SJSA1 (cell line): Measurements from ENCODE around the gene NELL1. TPM values are rescaled to one million over a fixed set of nuclear protein-coding genes. Genes with fewer than 3 reads are reported as not detected.

Source experiments
- DNase-seq, 2 experiments: peaks; one replicate each; pipeline ENCODE4 v3.0.0-alpha.2; 2015 to 2020; ENCODE audit warnings: low spot score in 2 of 2, low read depth in 1 of 2
- H3K27ac ChIP-seq: fragments of 250-450 bp; sonication (Bioruptor Pico); 2 replicates; pipeline ENCODE4 v1.5.1; 2020; ENCODE audit warnings: mild to moderate bottlenecking, moderate library complexity
- H3K27me3 ChIP-seq: fragments of 250-450 bp; sonication (Bioruptor Pico); replicated peaks from 2 replicates; pipeline ENCODE4 v1.5.1; 2020; ENCODE audit warnings: mild to moderate bottlenecking, moderate library complexity
- H3K36me3 ChIP-seq: fragments of 250-450 bp; sonication (Bioruptor Pico); 2 replicates; pipeline ENCODE4 v1.5.1; 2020; ENCODE audit warnings: mild to moderate bottlenecking
- H3K4me1 ChIP-seq: fragments of 250-450 bp; sonication (Bioruptor Pico); replicated peaks from 2 replicates; pipeline ENCODE4 v1.6.1; 2021; ENCODE audit warnings: mild to moderate bottlenecking
- H3K4me3 ChIP-seq: fragments of 250-450 bp; sonication (Bioruptor Pico); 2 replicates; pipeline ENCODE4 v1.5.1; 2020; ENCODE audit warnings: mild to moderate bottlenecking
- H3K9me3 ChIP-seq: fragments of 250-450 bp; sonication (Bioruptor Pico); replicated peaks from 2 replicates; pipeline ENCODE4 v1.5.1; 2020; ENCODE audit warnings: mild to moderate bottlenecking
- total RNA-seq: library from RNA; depleted of rRNA; stranded (reverse); fragments of >200 nt; shearing (Covaris generic); gene quantifications from 2 replicates; pipeline ENCODE4 v1.2.3, GENCODE V29; 2014

Gene NELL1
- total RNA-seq, 1 experiment from 2014 or later, result not detected

GRCh38 chr11:20762116-20762844 is 92.9 kb downstream of the NELL1 start:
- H3K4me3 ChIP-seq, result no peak overlapping the region
- no peak for DNase-seq
- H3K27ac ChIP-seq, result no peak overlapping the region
- no peaks in the 10 kb centered on the region for H3K4me1 ChIP-seq
- H3K36me3 ChIP-seq, result no peaks in the 10 kb centered on the region
- H3K9me3 ChIP-seq, result no peaks in the 10 kb centered on the region; the same call in 1 of the 2 replicates
- H3K27me3 ChIP-seq, result no peaks in the 10 kb centered on the region

- H3K4me3 ChIP-seq, result no peak overlapping the region
- no peaks in the 10 kb centered on the region for H3K4me1 ChIP-seq
- no peaks in the 10 kb centered on the region for H3K9me3 ChIP-seq
- no peak for DNase-seq
- H3K27ac ChIP-seq, result no peak overlapping the region
- no peaks in the 10 kb centered on the region for H3K36me3 ChIP-seq
- no peaks in the 10 kb centered on the region for H3K27me3 ChIP-seq
Measured at GRCh38 chr11:20762980-20763379, 93.6 kb downstream of the NELL1 start.

- H3K27me3 ChIP-seq, result no peaks in the 10 kb centered on the region
- no peak for DNase-seq
- H3K4me3 ChIP-seq, result no peak overlapping the region
- H3K9me3 ChIP-seq, result no peaks in the 10 kb centered on the region
- no peaks in the 10 kb centered on the region for H3K4me1 ChIP-seq
- no peak overlapping the region for H3K27ac ChIP-seq
- no peaks in the 10 kb centered on the region for H3K36me3 ChIP-seq
Measured at GRCh38 chr11:20770414-20770946, 101.1 kb downstream of the NELL1 start.

GRCh38 chr11:20771026-20771425 is 101.6 kb downstream of the NELL1 start:
- Histone ChIP-seq H3K9me3 (no peaks in the 10 kb centered on the region), H3K27ac (no peak overlapping the region), H3K36me3 (no peaks in the 10 kb centered on the region), H3K4me1 (no peaks in the 10 kb centered on the region), H3K4me3 (no peak overlapping the region), H3K27me3 (no peaks in the 10 kb centered on the region)
- no peak for DNase-seq

- Histone ChIP-seq H3K36me3 (no peaks in the 10 kb centered on the region), H3K27me3 (no peaks in the 10 kb centered on the region), H3K27ac (no peak overlapping the region), H3K4me3 (no peak overlapping the region), H3K4me1 (no peaks in the 10 kb centered on the region), H3K9me3 (no peaks in the 10 kb centered on the region)
- DNase-seq, result no peak
Measured at GRCh38 chr11:20771681-20772080, 102.3 kb downstream of the NELL1 start.

GRCh38 chr11:20775331-20775730 is 105.9 kb downstream of the NELL1 start:
- Histone ChIP-seq H3K27ac (no peak overlapping the region), H3K27me3 (no peaks in the 10 kb centered on the region), H3K9me3 (0 out of 2 replicates have a peak, but pooled peaks cover 3% of the 10 kb centered on the region), H3K36me3 (no peaks in the 10 kb centered on the region), H3K4me3 (no peak overlapping the region), H3K4me1 (no peaks in the 10 kb centered on the region)
- no peak for DNase-seq

- Histone ChIP-seq H3K9me3 (peaks cover 3% of the 10 kb centered on the region; the same call in 1 of the 2 replicates), H3K4me1 (no peaks in the 10 kb centered on the region), H3K4me3 (no peak overlapping the region), H3K36me3 (no peaks in the 10 kb centered on the region), H3K27ac (no peak overlapping the region), H3K27me3 (no peaks in the 10 kb centered on the region)
- no peak for DNase-seq
Measured at GRCh38 chr11:20782775-20783174, 113.4 kb downstream of the NELL1 start.

- H3K4me1 ChIP-seq, result no peaks in the 10 kb centered on the region
- H3K4me3 ChIP-seq, result no peak overlapping the region
- no peaks in the 10 kb centered on the region for H3K36me3 ChIP-seq
- H3K9me3 ChIP-seq, result peaks cover 3% of the 10 kb centered on the region; the same call in 1 of the 2 replicates
- DNase-seq, result no peak
- H3K27me3 ChIP-seq, result no peaks in the 10 kb centered on the region
- H3K27ac ChIP-seq, result no peak overlapping the region
Measured at GRCh38 chr11:20783220-20783619, 113.8 kb downstream of the NELL1 start.

- Histone ChIP-seq H3K9me3 (peaks cover 2% of the 10 kb centered on the region; the same call in 1 of the 2 replicates), H3K4me3 (no peak overlapping the region), H3K36me3 (no peaks in the 10 kb centered on the region), H3K27ac (no peak overlapping the region), H3K4me1 (no peaks in the 10 kb centered on the region), H3K27me3 (no peaks in the 10 kb centered on the region)
- no peak for DNase-seq
Measured at GRCh38 chr11:20790622-20791021, 121.2 kb downstream of the NELL1 start.

GRCh38 chr11:20795005-20795404 is 125.6 kb downstream of the NELL1 start:
- Histone ChIP-seq H3K4me1 (no peaks in the 10 kb centered on the region), H3K27me3 (no peaks in the 10 kb centered on the region), H3K27ac (no peak overlapping the region), H3K9me3 (0 out of 2 replicates have a peak, but pooled peaks cover 6% of the 10 kb centered on the region), H3K4me3 (no peak overlapping the region), H3K36me3 (no peaks in the 10 kb centered on the region)
- DNase-seq, result no peak

GRCh38 chr11:20808328-20808727 is 138.9 kb downstream of the NELL1 start:
- H3K27ac ChIP-seq, result no peak overlapping the region
- no peaks in the 10 kb centered on the region; the same call in 1 of the 2 replicates for H3K27me3 ChIP-seq
- peaks cover 3% of the 10 kb centered on the region; the same call in 1 of the 2 replicates for H3K9me3 ChIP-seq
- H3K4me3 ChIP-seq, result no peak overlapping the region
- no peaks in the 10 kb centered on the region for H3K36me3 ChIP-seq
- no peaks in the 10 kb centered on the region for H3K4me1 ChIP-seq
- DNase-seq, result no peak

GRCh38 chr11:20821046-20821445 is 151.7 kb downstream of the NELL1 start:
- no peak for DNase-seq
- H3K9me3 ChIP-seq, result peaks cover 10% of the 10 kb centered on the region
- H3K27ac ChIP-seq, result no peak overlapping the region
- no peaks in the 10 kb centered on the region for H3K4me1 ChIP-seq
- H3K36me3 ChIP-seq, result no peaks in the 10 kb centered on the region
- no peak overlapping the region for H3K4me3 ChIP-seq
- no peaks in the 10 kb centered on the region for H3K27me3 ChIP-seq

- Histone ChIP-seq H3K9me3 (peaks cover 10% of the 10 kb centered on the region), H3K27me3 (no peaks in the 10 kb centered on the region), H3K36me3 (no peaks in the 10 kb centered on the region), H3K27ac (no peak overlapping the region), H3K4me3 (no peak overlapping the region), H3K4me1 (no peaks in the 10 kb centered on the region)
- no peak for DNase-seq
Measured at GRCh38 chr11:20821470-20821869, 152.1 kb downstream of the NELL1 start.

- H3K36me3 ChIP-seq, result no peaks in the 10 kb centered on the region
- H3K27ac ChIP-seq, result no peak overlapping the region
- no peaks in the 10 kb centered on the region for H3K4me1 ChIP-seq
- no peak overlapping the region for H3K4me3 ChIP-seq
- peaks cover 10% of the 10 kb centered on the region for H3K9me3 ChIP-seq
- H3K27me3 ChIP-seq, result no peaks in the 10 kb centered on the region
- no peak for DNase-seq
Measured at GRCh38 chr11:20824773-20825172, 155.4 kb downstream of the NELL1 start.
